ACHN (cell line): ENCODE measurements around the gene EPB41L4A.
"Not testable (repeated sequence)": the region's sequence is repeated elsewhere in the genome, so short reads cannot be mapped to it uniquely, and the experiment has no call there.

Source experiments
- DNase-seq: peaks from one replicate; pipeline ENCODE4 v3.0.0-alpha.2; 2015
- in situ Hi-C: cut with HindIII; loops from 2 replicates; pipeline ENCODE4 v1.10.0; 2017; ENCODE audit warnings: low sequenced_read_pairs, low pct_ligation_motif_present, low pct_unique_long_range_greater_than_20kb

EPB41L4A gene

DNA sequence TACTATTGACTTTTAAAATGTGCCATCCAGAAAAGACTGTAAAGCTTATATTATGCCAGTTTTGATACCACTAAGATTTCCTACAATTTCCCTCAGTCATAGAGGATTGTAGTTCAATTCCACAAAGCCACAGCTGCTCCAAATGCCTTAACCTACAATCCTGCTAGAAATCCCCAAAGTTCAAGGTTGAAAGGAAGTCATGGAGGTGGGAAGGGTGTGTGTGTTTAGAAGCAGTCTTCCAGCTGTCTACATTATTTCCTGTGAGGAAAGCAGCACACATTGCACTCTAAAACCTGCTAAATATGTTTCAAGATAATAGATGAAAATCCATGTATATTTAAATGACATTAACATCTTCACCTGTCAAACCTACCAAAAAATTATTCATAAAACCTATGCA lies 11.8 kb downstream of the EPB41L4A start:
- no peak for DNase-seq
- in situ Hi-C loops = no loop called here

DNA sequence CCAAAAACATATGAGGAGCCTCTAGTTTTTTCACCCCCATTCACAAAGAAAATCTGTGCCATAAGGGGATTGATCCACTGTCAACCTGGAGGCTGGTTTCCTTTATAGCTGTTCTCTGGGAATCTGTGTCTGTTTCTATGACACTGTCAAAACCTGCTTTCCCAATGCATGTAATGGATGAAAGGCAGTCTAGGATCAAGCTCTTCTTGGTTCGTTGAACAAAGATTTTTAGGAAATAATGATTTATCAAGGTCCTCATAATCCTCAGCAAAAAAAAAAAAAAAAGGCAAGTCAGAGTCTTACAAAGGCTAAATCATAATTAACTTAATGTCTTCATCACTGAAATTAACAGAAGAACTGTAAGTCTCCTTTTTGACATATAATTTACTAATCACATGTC lies 16.0 kb downstream of the EPB41L4A start:
- in situ Hi-C loops = no loop called here
- no peak for DNase-seq

DNA sequence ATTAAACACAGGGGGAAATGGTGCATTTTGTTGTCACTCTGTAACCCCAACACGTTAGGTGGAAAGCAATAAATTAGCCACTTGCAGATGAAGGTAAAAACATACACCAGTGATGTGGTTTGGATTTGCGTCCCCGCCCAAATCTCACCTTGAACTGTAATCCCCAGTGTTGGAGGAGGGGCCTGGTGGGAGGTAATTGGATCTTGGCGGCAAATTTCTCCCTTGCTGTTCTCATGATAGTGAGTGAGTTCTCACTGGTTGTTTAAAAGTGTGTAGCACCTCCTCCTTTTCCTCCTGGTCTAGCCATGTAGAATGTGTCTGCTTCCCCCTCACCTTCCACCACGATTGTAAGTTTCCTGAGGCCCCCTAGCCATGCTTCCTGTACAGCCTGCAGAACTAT lies 17.2 kb downstream of the EPB41L4A start:
- no peak for DNase-seq
- in situ Hi-C loops = no loop called here

DNA sequence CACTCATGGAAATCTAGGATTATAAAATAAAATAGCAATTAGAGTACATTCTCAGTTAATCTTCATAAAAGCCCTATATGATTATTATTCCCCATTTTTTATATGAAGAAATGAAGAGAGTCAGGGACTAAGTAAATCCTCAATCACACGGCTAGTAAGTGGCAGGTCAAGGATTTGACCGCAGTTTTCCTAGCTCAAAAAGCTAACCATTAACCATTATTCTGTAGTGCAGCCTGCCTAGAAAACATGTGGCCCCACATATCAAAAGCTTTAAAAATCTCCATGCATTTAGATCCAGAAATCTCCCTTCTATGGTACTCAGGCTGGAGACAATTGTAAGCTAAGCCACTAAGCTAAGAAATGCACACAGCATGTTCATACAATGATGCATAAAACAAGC lies 21.4 kb downstream of the EPB41L4A start:
- no peak for DNase-seq
- in situ Hi-C loops = no loop called here

DNA sequence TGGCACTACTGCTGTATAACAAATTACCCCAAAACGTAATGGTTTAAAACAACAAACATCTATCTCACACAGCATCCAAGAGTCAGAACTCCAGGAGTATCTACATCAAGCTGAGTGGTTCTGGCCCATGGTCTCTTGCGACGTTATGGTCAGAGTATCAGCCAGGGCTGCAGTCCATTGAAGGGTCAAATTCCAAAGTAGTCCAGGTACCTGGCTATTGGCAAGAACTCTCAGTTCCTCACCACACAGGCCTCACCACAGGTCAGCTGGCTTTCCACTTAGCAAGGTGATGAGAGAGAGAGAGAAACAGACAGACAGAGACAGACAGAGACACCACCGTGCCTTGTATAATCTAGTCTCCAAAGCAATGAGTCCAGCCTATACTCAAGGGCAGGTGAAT lies 22.6 kb downstream of the EPB41L4A start:
- in situ Hi-C loops = no loop called here
- no peak for DNase-seq

DNA sequence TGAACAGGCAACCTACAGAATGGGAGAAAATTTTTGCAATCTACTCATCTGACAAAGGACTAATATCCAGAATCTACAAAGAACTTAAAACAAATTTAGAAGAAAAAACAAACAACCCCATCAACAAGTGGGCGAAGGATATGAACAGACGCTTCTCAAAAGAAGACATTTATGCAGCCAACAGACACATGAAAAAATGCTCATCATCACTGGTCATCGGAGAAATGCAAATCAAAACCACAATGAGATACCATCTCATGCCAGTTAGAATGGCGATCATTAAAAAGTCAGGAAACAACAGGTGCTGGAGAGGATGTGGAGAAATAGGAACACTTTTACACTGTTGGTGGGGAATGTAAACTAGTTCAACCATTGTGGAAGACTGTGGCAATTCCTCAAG lies 23.8 kb downstream of the EPB41L4A start:
- in situ Hi-C loops, DNase-seq: not testable (repeated sequence)

DNA sequence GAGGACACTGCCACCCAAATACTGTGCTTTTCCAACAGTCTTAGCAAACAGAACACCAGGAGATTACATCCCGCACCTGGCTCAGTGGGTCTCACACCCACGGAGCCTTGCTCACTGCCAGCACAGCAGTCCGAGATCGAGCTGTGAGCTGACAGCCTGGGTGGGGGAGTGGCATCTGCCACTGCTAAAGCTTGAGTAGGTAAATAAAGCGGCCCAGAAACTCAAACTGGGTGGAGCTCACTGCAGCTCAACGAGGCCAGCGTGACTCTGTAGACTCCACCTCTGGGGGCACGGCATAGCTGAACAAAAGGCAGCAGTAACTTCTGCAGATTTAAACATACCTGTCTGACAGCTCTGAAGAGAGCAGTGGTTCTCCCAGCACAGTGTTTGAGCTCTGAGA lies 28.8 kb downstream of the EPB41L4A start:
- DNase-seq = no peak
- in situ Hi-C loops = no loop called here

DNA sequence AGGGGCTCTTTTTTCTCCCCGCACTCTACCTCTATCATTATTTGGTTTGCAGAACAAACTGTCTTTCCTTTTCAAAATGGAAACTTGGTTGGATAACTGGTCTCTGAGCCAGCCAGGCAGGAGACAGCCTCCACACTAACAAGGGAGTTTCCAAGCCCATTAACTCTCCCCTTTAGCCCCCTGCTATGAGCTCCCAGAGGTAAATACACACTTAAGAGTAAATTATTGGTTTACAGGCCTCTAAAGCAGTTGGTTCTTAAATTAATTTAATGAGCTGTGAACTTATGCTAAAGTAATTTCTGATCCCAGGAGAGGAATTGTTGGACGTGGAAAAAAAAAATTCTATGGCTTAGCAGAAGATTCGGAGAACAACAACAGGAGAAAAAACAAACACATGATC lies 30.3 kb downstream of the EPB41L4A start:
- in situ Hi-C loops = no loop called here
- DNase-seq = no peak

DNA sequence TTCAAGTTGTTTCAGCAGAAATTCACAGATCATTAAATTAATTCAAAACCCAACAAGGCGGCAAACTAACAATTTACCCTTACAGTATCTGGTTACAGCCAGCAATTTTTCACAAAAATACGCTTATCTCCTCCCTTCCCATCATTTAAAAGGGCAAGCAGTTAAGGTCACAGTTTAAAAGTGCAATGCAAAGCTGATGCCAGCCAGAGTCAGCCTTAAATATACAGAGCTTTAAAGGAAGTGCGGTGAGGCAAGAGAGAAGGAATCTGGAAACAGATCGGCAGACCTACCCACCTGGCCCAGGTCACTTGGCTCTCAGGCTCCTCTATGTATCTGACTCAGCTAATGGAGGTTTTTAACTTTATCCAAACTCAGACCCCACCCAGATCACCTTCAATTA lies 31.0 kb downstream of the EPB41L4A start:
- DNase-seq = no peak
- in situ Hi-C loops = no loop called here

DNA sequence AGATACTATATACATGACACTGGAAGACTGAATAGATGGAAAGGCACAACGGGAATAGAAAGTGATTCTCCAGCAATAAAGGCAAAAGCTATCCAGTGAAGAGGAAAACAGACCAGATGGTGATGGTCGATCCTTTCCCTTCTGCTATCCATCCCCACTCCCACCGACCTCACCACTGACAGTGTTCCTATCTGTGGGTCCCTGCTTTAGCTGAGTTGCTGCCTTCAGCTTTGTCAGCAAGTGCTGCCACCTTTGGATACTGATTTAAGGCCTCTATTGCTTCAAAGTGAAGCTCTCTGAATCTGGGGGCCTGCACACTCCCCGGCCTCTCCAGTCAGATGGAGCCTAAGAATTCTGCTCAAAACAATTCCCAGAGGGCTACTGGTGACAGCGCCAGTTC lies 32.3 kb downstream of the EPB41L4A start:
- no peak for DNase-seq
- in situ Hi-C loops = no loop called here

DNA sequence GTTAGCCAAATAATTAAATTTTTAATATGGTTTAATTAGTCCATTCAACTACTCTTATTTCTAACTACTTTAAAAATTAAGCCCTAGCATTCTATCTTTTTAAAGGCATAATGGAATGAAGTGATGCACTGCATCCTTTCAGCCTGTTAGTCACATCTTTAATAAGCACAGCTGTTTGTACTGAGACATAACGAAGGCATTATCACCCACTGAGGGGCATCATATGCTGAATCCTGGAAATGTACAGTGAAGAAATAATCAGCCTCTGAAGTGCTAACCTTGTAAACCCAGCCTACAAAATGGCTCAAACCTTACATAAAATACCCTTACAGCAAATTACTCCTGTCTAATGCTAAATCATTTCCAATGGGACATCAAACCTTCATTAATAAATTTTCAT lies 33.1 kb downstream of the EPB41L4A start:
- DNase-seq = no peak
- in situ Hi-C loops = no loop called here

DNA sequence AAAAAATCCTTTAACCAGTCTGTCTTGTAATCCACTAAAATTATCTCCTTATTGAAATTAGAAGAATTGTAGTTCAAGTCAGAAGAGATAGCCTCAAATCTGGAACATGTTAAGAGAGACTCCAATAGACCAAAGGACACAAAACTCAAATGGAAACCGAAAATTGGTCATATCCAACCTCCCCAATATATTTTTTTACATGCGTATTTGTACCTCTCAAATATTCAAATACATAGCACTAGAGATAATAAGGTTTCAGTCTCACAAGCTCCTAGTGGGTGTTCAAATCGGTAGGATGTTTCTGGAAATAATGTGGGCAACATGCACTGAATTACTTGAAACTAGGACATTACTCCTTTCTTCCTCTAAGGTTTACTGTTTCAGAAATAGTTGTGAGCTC lies 33.5 kb downstream of the EPB41L4A start:
- in situ Hi-C loops = no loop called here
- DNase-seq = no peak

DNA sequence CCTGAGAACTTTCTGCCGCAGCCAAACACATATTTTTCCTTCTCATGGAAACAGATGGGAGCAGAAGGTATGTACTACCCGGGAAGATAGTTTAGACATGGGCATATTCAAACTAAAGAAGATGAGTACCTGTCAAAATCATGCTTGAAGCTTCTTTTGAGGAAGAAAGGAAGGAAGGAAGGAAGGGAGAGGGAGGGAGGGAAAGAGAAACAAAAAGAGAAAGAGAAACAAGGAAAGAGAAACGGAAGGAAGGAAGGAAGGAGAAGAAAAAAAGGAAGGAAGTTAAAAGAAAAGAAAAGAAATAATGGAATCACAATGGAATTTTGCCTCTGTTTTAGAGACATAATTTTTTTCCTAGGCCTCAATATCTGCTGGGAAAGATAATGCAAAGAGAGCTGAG lies 34.6 kb downstream of the EPB41L4A start:
- in situ Hi-C loops = no loop called here
- no peak for DNase-seq

DNA sequence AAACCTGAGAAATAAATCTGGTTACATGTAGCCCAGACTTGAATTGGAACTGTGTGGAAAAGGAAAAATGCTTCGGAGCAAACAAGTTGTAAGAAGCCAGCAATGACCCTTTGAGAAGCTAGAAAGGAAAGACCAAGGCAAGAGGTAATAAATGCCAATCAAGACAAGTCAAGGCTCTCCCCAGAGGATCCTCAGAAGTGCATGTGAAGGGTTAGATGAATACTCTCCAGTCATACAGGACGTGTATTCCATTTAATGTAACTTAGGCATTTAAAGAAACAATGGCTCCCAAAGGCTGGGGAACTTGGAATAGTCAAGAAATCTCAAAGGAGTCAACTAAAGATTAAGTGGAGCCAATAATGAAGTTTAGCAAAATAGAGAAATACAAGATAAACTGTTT lies 36.2 kb downstream of the EPB41L4A start:
- in situ Hi-C loops = no loop called here
- DNase-seq = no peak

DNA sequence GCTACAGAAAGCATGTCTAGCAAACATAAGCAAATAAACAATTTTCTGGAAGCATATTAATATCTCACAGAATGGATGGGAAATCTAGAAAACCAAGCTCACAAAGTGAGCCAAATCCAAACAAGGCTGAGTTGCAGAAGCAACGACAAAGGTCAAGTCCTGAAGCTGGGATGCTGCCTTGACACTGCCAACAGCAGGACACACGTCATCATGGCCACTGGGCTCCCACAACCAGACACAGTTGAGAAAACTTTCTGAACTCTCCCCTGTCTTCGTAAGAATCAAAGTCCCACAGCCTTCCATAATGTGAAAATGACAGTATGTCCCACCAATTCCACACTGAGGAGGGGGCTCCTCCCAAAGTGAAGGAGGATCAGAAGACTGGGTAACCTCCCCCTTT lies 37.6 kb downstream of the EPB41L4A start:
- in situ Hi-C loops = no loop called here
- DNase-seq = no peak

DNA sequence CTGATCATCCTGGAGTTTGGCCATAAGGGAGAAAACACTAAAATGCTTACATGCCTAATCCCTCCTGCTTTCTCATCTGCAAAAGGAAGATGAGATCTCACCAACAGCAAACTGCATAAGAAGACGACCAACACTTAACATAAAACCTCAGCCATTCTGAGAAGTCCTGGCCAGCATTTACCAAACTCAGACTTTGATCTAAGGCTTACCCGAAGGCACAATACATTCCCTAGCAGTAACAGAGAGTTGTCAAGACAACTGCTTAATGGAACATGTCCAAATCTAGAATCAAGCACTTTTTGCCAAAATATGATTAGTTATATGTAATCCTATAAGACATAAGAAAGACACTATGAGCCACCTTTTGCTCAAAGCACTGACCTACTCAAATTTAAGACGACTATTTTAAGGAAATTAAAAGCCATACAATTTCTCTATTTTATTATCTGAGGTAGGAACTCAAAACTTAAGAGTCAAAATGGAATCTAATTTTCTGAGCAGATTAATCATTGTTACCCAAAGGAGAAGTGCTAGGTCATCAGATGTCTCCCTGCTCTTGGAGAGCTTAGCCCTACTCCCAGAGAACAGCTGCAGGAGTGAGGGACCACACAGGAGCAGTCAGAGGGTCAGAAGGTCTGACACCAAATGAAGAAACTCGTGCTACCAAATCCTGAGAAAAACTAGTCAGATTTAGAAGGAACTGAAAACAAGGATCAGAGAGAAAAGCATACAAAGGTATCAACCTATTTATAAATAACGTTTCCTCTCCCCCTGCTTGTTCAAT lies 39.3 kb downstream of the EPB41L4A start:
- in situ Hi-C loops = no loop called here
- no peak for DNase-seq

DNA sequence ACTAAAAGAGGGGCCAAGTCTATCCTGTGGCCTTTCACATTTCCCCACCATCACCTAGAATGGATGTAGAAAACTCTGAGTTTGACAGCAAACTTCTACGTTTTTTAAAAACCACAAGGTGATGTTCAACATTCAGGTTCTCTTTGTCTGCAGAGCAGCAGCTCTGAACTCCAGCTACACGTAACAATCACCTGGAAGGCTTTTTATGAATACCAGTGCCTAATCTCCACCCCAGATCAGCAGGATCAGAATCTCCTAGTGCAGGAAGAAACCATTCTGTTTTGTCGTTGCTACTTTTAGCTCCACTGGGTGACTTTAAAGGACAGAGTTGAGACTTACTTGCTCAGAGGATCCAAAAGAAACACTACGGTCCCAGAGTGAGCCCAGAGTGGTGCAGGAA lies 44.3 kb downstream of the EPB41L4A start:
- DNase-seq = no peak
- in situ Hi-C loops = no loop called here

DNA sequence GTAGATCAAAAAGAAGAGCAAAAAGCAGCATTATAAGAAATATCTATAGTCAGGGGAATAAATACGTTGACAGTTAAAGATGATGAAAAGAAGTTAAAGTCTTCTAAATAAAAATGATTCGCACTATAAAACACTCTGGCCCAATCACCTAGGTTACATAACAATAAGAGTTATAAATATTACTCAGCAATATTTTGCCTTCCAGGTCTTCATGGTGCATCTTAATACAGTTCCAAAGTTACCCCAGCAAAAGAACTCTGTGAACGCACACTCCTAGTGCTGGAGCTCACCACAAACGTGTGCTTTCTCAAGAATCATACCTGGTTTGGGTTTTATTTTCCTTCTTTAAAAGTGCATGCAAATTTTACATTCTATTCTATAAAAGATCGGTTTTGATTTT lies 44.7 kb downstream of the EPB41L4A start:
- no peak for DNase-seq
- in situ Hi-C loops = no loop called here

DNA sequence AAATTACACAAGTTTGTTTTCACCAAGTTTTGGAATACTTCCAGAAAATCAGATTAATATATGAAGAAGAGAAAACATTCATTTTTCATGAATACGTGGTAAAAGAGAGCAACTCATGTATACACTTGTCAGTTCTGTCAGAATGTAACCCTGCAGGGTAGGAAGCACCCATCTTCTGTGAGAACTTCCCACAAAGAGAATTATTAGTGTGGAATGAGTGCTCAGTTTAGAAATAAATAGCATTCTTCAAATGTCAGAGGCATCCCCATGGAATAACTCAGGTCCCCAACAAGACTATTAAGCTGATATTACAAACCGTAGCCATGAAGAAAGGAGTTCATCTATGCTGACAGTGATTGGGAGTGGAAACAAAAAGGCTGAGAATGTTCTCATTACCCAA lies 45.2 kb downstream of the EPB41L4A start:
- in situ Hi-C loops = no loop called here
- DNase-seq = no peak

DNA sequence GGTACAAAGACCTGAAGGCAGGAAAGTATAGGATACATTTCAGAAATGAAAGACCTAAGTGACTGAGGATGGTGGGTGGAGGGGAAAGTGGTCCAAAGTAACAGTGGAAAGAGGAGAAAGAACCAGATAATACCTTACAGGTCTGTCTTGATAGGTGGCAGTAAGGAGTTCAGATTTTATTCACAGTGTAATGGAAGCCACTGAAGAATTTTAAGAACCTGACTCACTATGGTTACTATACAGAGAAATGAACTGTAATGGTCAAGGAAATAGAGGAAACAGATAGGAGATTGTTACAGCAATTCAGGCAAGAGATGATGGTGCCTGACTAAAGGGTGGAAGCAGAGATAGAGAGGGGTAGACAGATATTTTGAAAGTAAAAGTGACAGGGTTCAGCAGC lies 46.5 kb downstream of the EPB41L4A start:
- DNase-seq = peak; percentile 54
- in situ Hi-C loops = no loop called here

DNA sequence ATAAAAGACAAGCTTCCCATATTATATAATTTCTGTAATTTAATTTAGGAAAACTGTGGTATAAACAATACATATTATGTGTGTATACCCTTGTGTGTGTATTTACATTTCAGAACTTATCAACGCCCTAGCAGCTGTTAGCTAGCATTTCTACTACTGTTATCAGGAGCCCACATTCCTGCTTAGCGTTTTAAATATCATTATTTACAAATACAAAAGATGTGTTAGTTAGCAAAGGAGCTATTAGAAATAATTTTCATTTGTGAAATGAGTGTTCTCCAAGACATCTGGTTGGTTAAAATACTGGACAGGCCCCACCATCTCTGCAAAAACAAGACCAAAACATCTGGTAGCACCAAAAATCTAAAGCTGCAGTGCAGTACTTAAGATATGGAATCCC lies 48.0 kb downstream of the EPB41L4A start:
- no peak for DNase-seq
- in situ Hi-C loops = no loop called here
